Left lung (tissue), 10 donors: Measurements from ENCODE around the gene ANO3. TPM values are rescaled to one million over a fixed set of nuclear protein-coding genes. Genes with fewer than 3 reads are reported as not detected.

ENCODE experiments used
- ATAC-seq: fragments of 200-7000 bp; cut with Tn5 transposase; one replicate; pipeline ENCODE4 v1.9.1; 2020; ENCODE audit warnings: moderate library complexity
- DNase-seq, 4 donors: peaks; one replicate each; pipeline ENCODE4 v3.0.0-alpha.2; 2013 to 2020
- H3K27ac ChIP-seq, 2 donors: fragments of 200-600 bp; sonication (generic) in 1 of 2; one replicate each; pipeline versions ENCODE4 v1.5.0 to v1.8.0; 2020 to 2021
- H3K27me3 ChIP-seq, 2 donors: fragments of 200-600 bp; sonication (generic) in 1 of 2; one replicate each; pipeline versions ENCODE4 v1.5.0 to v1.8.0; 2020 to 2021
- H3K36me3 ChIP-seq, 2 donors: fragments of 200-600 bp; sonication (generic) in 1 of 2; one replicate each; pipeline versions ENCODE4 v1.5.0 to v1.8.0; 2020 to 2021
- H3K4me1 ChIP-seq, 2 donors: fragments of 200-600 bp; one replicate each; pipeline ENCODE4 v1.8.0; 2021
- H3K4me3 ChIP-seq, 2 donors: fragments of 200-600 bp; sonication (generic) in 1 of 2; one replicate each; pipeline versions ENCODE4 v1.5.0 to v1.8.0; 2020 to 2021; ENCODE audit warnings: mild to moderate bottlenecking in 1 of 2
- H3K9me3 ChIP-seq, 2 donors: fragments of 200-600 bp; sonication (generic) in 1 of 2; one replicate each; pipeline versions ENCODE4 v1.5.0 to v1.8.0; 2020 to 2021
- intact Hi-C, 2 donors: fragments of 100-400 bp; cut with DNase I; formaldehyde crosslinking; loops; one replicate each; pipeline versions ENCODE4 v1.11.2 to v1.14.2; 2022
- polyA plus RNA-seq, 6 donors: library from polyadenylated mRNA; unstranded; fragments of 120-200 nt; gene quantifications; one replicate each; pipeline ENCODE4 v1.2.1, GENCODE V29; 2013; ENCODE audit not compliant: insufficient read length in 6 of 6
- total RNA-seq, 2 donors: library from RNA; stranded (reverse); fragmentation: NEBNext Ultra II Directional; extraction: Animal tissue kit (Norgen Biotek cat#: 25700); gene quantifications; one replicate each; pipeline ENCODE4 v1.2.1, GENCODE V29; 2021
- TF ChIP-seq, protein P1 (sequence below), 2 donors: fragments of 200-600 bp; sonication (generic) in 1 of 2; IDR thresholded peaks; one replicate each; pipeline versions ENCODE4 v1.5.0 to v1.8.0; 2021; ENCODE audit warnings: antibody characterized with exemption in 2 of 2
- donor health status: DM: no; HTN: yes; CAD: no.
- donor health status: DM: no; HTN: no; CAD: no.

The ANO3 gene
- total and polyA plus RNA-seq, 8 donors = 0.31 to 1.4 (median 0.56) TPM

DNA sequence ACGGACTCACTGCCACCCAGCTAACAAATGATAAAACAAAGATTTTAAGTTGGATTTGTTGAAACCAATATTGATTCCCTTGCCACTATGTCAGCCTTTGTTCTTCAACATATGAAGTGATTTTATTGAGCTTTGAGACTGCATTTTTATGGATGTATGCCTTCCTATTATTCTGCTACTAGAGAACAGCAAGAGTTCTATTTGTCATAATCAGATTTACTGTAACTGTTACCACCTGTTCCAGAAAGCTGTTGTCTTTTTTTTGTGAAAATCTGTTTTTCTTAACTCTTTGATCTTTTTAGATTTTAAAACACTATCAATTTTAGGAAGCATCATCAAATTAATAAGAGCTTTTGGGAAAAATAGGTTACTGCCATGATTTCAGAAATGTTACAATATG, 125.7 kb downstream of the ANO3 start:
- intact Hi-C loops = no loop called here
- TF ChIP-seq, protein P1, sequence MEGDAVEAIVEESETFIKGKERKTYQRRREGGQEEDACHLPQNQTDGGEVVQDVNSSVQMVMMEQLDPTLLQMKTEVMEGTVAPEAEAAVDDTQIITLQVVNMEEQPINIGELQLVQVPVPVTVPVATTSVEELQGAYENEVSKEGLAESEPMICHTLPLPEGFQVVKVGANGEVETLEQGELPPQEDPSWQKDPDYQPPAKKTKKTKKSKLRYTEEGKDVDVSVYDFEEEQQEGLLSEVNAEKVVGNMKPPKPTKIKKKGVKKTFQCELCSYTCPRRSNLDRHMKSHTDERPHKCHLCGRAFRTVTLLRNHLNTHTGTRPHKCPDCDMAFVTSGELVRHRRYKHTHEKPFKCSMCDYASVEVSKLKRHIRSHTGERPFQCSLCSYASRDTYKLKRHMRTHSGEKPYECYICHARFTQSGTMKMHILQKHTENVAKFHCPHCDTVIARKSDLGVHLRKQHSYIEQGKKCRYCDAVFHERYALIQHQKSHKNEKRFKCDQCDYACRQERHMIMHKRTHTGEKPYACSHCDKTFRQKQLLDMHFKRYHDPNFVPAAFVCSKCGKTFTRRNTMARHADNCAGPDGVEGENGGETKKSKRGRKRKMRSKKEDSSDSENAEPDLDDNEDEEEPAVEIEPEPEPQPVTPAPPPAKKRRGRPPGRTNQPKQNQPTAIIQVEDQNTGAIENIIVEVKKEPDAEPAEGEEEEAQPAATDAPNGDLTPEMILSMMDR (IDR thresholded peaks at IDR 0.05) = no peak
- Histone ChIP-seq H3K36me3 (no peaks in the 10 kb centered on the region), H3K4me3 (no peak overlapping the region), H3K27ac (no peak overlapping the region), H3K27me3 (no peaks in the 10 kb centered on the region), H3K9me3 (peaks cover 0 to 2% of the 10 kb centered on the region in 2 donors), H3K4me1 (no peaks in the 10 kb centered on the region)
- ATAC-seq (no peak), DNase-seq (no peak)

DNA sequence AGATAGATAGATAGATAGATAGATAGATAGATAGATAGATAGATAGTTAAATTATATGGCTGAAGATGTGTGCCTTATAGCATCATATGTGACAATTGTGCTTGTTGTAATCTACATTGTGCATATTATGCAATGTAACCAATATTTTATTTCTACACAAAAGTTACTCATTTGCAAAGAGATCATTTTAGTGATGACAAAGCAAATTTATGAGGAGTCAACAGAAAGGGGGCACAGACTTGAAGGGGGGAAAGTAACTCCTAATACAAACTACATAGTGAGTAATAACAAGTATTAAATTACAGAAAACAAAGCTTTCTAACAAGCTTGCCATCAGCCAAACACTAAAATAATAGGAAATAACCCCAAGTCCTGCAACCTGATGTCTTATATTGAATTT, 133.3 kb downstream of the ANO3 start:
- TF ChIP-seq, protein P1 (IDR thresholded peaks at IDR 0.05) = no peak
- intact Hi-C loops = no loop called here
- Histone ChIP-seq H3K4me3 (no peak overlapping the region), H3K27me3 (no peaks in the 10 kb centered on the region), H3K9me3 (no peaks in the 10 kb centered on the region), H3K4me1 (no peaks in the 10 kb centered on the region), H3K36me3 (no peaks in the 10 kb centered on the region), H3K27ac (no peak overlapping the region)
- ATAC-seq (no peak), DNase-seq (no peak)

DNA sequence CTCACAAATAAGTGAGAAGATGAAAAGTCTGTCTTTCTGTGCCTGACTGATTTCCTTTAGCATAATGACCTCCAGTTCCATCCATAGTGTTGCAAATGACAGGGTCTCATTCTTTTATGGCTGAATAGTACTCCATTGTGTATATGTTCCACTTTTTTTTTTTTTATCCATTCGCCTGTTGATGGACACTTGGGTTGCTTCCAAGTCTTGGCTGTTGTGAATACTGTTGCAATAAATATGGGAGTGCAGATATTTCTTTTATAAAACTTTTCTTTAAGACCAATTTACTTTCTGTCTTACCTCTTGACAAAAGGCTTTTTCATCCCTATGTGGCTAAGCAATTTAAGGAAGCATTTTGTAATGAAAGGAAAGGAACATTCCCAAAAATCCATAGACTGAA, 135.6 kb downstream of the ANO3 start:
- Histone ChIP-seq H3K9me3 (no peaks in the 10 kb centered on the region), H3K27me3 (no peaks in the 10 kb centered on the region), H3K4me3 (no peak overlapping the region), H3K36me3 (no peaks in the 10 kb centered on the region), H3K27ac (no peak overlapping the region), H3K4me1 (no peaks in the 10 kb centered on the region)
- DNase-seq (no peak), ATAC-seq (no peak)
- intact Hi-C loops = no loop called here
- TF ChIP-seq, protein P1 (IDR thresholded peaks at IDR 0.05) = no peak

DNA sequence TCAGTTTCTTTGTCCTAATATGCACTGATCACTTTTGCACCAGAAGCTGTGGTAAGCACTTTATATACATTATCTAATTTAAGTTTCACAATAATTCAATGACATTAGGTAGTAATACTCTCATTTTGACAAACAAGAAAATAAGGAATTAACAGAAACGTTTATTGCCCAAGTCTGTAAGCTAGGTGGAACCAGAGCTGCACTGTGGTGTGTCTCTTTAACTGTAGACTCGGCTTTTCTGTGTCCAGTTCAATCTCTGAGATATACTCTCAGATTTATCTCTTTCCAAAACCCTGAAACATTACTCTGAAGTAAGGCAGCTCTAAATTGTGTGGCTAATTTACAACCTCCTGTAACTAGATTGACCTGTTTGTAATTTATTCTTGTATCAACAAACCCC, 139.1 kb downstream of the ANO3 start:
- Histone ChIP-seq H3K36me3 (no peaks in the 10 kb centered on the region), H3K27me3 (no peaks in the 10 kb centered on the region), H3K9me3 (no peaks in the 10 kb centered on the region), H3K4me3 (no peak overlapping the region), H3K4me1 (no peaks in the 10 kb centered on the region), H3K27ac (no peak overlapping the region)
- intact Hi-C loops = no loop called here
- TF ChIP-seq, protein P1 (IDR thresholded peaks at IDR 0.05) = no peak
- DNase-seq = peak in 1 of 4 donors; percentile 1
- ATAC-seq = no peak

DNA sequence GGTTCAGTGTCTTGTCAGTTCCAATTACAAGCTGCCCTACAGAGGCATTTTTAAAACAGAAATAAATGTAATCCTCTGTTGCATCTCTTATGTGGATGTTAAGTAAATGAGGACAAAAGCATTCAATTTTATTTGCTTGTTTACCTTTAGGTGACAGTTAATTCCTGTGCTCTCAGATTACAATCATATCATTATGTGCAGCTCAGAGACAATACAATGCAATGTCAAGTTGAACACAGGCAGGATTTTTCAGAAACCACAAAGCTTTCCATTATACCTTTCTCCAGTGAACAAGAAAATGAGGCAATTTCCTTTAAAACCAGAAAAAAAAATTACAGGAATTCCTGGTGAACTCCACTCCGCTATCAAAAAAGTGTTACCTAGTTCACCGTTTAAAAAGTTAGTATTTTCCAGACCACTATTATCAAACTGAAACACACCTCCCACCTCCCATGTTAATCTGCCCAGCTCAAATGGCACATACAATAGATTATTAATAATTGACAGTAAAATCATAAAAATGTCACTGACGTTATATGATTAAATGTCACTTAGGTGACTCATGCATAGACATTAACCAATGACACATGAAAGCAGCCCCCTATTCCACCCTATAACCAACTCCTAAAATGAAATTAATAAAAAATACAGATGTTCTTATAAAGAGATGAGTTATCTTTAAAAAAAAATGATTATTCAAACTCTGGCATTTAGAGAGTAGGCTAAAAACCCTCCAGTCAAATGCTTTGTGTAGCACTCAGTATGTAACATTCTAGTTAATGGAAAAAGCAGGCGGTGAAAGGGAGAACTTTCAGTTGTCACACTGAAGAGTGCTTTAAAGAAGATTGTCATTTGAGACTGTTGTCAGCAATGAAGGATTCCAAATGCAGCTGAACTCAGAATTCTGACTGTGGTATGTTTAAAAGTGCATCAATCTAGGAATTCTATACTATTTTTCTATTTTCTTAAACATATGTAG, 141.6 kb downstream of the ANO3 start:
- H3K27me3 ChIP-seq = no peaks in the 10 kb centered on the region
- TF ChIP-seq, protein P1 (IDR thresholded peaks at IDR 0.05) = no peak
- intact Hi-C loops = no loop called here
- H3K4me1 ChIP-seq = no peaks in the 10 kb centered on the region
- no peak overlapping the region for H3K4me3 ChIP-seq
- no peak overlapping the region for H3K27ac ChIP-seq
- no peaks in the 10 kb centered on the region for H3K9me3 ChIP-seq
- ATAC-seq (no peak), DNase-seq (no peak)
- H3K36me3 ChIP-seq = no peaks in the 10 kb centered on the region
